Neuronal stem cell (in vitro differentiated cells): ENCODE measurements around the gene TRABD2A.

Source experiments
- DNase-seq: peaks from one replicate; pipeline ENCODE4 v3.0.0-alpha.2; 2013; ENCODE audit warnings: low spot score
- H2AFZ ChIP-seq: one replicate; pipeline ENCODE4 v1.6.1; 2013; ENCODE audit warnings: mild to moderate bottlenecking, low read length, inconsistent platforms
- H2AK5ac ChIP-seq: 2 replicates; pipeline ENCODE4 v1.6.1; 2013; ENCODE audit warnings: low read depth, mild to moderate bottlenecking, inconsistent platforms, low read length, moderate library complexity, mixed read lengths
- H2BK120ac ChIP-seq: 2 replicates; pipeline ENCODE4 v1.6.1; 2013; ENCODE audit warnings: low read depth, mild to moderate bottlenecking, inconsistent platforms, low read length, moderate library complexity, mixed read lengths
- H2BK12ac ChIP-seq: one replicate; pipeline ENCODE4 v1.6.1; 2013; ENCODE audit warnings: low read length, inconsistent platforms
- H2BK15ac ChIP-seq: 2 replicates; pipeline ENCODE4 v1.6.1; 2013; ENCODE audit warnings: mild to moderate bottlenecking, low read length, inconsistent platforms, mixed read lengths
- H2BK5ac ChIP-seq: one replicate; pipeline ENCODE4 v1.6.1; 2013; ENCODE audit warnings: inconsistent platforms, mild to moderate bottlenecking, low read length, moderate library complexity
- H3K14ac ChIP-seq: one replicate; pipeline ENCODE4 v1.6.1; 2013; ENCODE audit warnings: low read length, inconsistent platforms
- H3K18ac ChIP-seq: 2 replicates; pipeline ENCODE4 v1.6.1; 2013; ENCODE audit warnings: low read length, inconsistent platforms
- H3K23ac ChIP-seq: 2 replicates; pipeline ENCODE4 v1.6.1; 2013; ENCODE audit warnings: low read depth, mild to moderate bottlenecking, mixed read lengths, low read length, inconsistent platforms; ENCODE audit not compliant: poor library complexity
- H3K27ac ChIP-seq: replicated peaks from 3 replicates; pipeline ENCODE4 v1.5.1; 2013; ENCODE audit warnings: low read length, inconsistent platforms
- H3K27me3 ChIP-seq, 3 experiments: 2 replicates each; pipeline ENCODE4 v1.6.1; 2013; ENCODE audit warnings: low read length in 3 of 3, mild to moderate bottlenecking in 2 of 3, inconsistent platforms in 1 of 3, low read depth in 1 of 3, mixed read lengths in 1 of 3, moderate library complexity in 1 of 3; ENCODE audit not compliant: control insufficient read depth in 3 of 3, insufficient read depth in 3 of 3
- H3K36me3 ChIP-seq, 2 donors: replicated peaks in 1 of 2; 2 replicates each; pipeline ENCODE4 v1.6.1; 2013; ENCODE audit warnings: low read length in 2 of 2; ENCODE audit not compliant: control insufficient read depth in 2 of 2, insufficient read depth in 2 of 2
- H3K4ac ChIP-seq: 2 replicates; pipeline ENCODE4 v1.6.1; 2013; ENCODE audit warnings: inconsistent platforms, mild to moderate bottlenecking, low read length, moderate library complexity
- H3K4me1 ChIP-seq, 2 donors: 1 replicate in 1 of 2; 2 replicates in 1 of 2; pipeline ENCODE4 v1.6.1; 2013; ENCODE audit warnings: low read length in 2 of 2, low read depth in 1 of 2; ENCODE audit not compliant: control insufficient read depth in 2 of 2, insufficient read depth in 1 of 2
- H3K4me2 ChIP-seq: one replicate; pipeline ENCODE4 v1.6.1; 2013; ENCODE audit warnings: mild to moderate bottlenecking, low read length, inconsistent platforms; ENCODE audit not compliant: insufficient read depth, poor library complexity, severe bottlenecking
- H3K4me3 ChIP-seq, 2 donors: 2 replicates each; pipeline ENCODE4 v1.5.1; 2013; ENCODE audit warnings: low read length in 2 of 2, mild to moderate bottlenecking in 2 of 2, inconsistent platforms in 1 of 2, moderate library complexity in 1 of 2
- H3K79me1 ChIP-seq: one replicate; pipeline ENCODE4 v1.6.1; 2013; ENCODE audit warnings: low read depth, mild to moderate bottlenecking, inconsistent platforms, low read length, moderate library complexity
- H3K9ac ChIP-seq: one replicate; pipeline ENCODE4 v1.6.1; 2013; ENCODE audit warnings: mild to moderate bottlenecking, low read depth, low read length, inconsistent platforms; ENCODE audit not compliant: poor library complexity
- H3K9me3 ChIP-seq, 2 donors: replicated peaks in 1 of 2; 2 replicates each; pipeline versions ENCODE3 to v1.6.1; 2013; ENCODE audit warnings: low read length in 2 of 2, mild to moderate bottlenecking in 2 of 2, inconsistent platforms in 1 of 2, low read depth in 1 of 2, mixed read lengths in 1 of 2, moderate library complexity in 1 of 2; ENCODE audit not compliant: control insufficient read depth in 2 of 2, insufficient read depth in 1 of 2
- H4K8ac ChIP-seq: one replicate; pipeline ENCODE4 v1.6.1; 2013; ENCODE audit warnings: low read depth, mild to moderate bottlenecking, inconsistent platforms, low read length, moderate library complexity
- H4K91ac ChIP-seq: one replicate; pipeline ENCODE4 v1.6.1; 2013; ENCODE audit warnings: low read length, low read depth, mild to moderate bottlenecking, inconsistent platforms; ENCODE audit not compliant: poor library complexity
- WGBS, 2 donors: extraction: QIAGEN DNeasy Blood & Tissue Kit; methylation state at CpG; one replicate each; pipeline ENCODE4 v1.1.7; 2013; ENCODE audit warnings: missing lambda C conversion rate in 2 of 2, mixed read lengths in 1 of 2; ENCODE audit not compliant: insufficient read length in 2 of 2, insufficient replicate concordance in 1 of 2; ENCODE audit errors: extremely low coverage in 2 of 2; 5-methylcytosine and 5-hydroxymethylcytosine counted together

The TRABD2A gene

GRCh38 chr2:84782717-84783442 is 98.0 kb downstream of the TRABD2A start:
- Histone ChIP-seq H3K27ac (no peak overlapping the region), H3K36me3 (no peaks in the 10 kb centered on the region), H2BK15ac (no peak overlapping the region), H3K27me3 (no peaks in the 10 kb centered on the region), H2BK120ac (no peak overlapping the region), H2AFZ (no peak overlapping the region), H3K4me1 (no peaks in the 10 kb centered on the region), H3K14ac (no peak overlapping the region), H3K4me2 (no peak overlapping the region), H3K4me3 (no peak overlapping the region), H3K18ac (no peak overlapping the region), H3K9me3 (no peaks in the 10 kb centered on the region), H2BK12ac (no peak overlapping the region), H2AK5ac (no peak overlapping the region), H2BK5ac (no peak overlapping the region), H3K79me1 (no peaks in the 10 kb centered on the region), H3K23ac (no peak overlapping the region), H3K9ac (no peak overlapping the region), H3K4ac (no peak overlapping the region), H4K91ac (no peak overlapping the region), H4K8ac (no peak overlapping the region)
- no CpG with 5 or more reads among the region's 1 CpG for WGBS, 2 donors
- DNase-seq: no peak

DNA sequence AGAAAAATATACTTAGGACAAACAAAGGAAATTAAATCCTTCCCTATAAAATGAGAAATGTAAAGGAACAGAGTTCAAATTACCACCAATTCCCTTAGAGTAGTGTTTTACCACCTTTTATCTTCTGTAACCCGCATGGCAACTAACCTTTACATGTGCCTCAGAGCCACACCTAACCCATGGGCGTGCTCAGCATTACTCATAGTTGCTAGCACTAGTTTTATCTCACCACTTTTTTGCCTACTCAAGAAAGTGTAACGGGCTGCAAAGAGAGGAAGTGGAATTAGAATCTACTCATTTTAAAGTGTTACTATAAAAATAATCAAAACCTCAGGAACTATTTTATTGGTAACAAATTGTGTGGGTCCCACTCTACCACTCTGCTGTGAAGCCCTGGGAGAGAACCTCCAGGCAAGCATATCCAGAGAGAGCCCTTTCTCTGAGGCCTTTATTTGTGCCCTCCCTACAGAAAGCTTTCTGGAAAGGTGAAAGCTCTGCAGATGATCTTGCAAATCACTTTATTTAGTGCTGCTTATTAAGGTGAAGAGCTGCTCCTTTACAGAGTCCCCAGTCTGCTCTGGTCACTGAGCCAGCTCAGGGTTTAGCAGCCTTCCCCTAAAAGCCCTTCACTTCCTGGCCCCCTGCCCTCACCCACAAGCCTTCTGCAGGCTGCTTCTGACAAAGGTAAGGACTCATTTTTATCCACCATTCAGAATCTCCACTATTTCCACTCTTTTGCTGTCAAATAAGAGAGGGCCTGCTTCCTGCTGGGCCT is 98.8 kb downstream of the TRABD2A start:
- no peak overlapping the region for H3K23ac ChIP-seq
- no peaks in the 10 kb centered on the region for H3K9me3 ChIP-seq
- no CpG with 5 or more reads among the region's 3 CpGs for WGBS, 2 donors
- no peak overlapping the region for H2BK5ac ChIP-seq
- H3K36me3 ChIP-seq: no peaks in the 10 kb centered on the region
- no peaks in the 10 kb centered on the region for H3K4me1 ChIP-seq
- no peaks in the 10 kb centered on the region for H3K79me1 ChIP-seq
- H2BK15ac ChIP-seq: no peak overlapping the region
- no peak overlapping the region for H3K9ac ChIP-seq
- no peak overlapping the region for H2AFZ ChIP-seq
- H3K18ac ChIP-seq: no peak overlapping the region
- H3K4me2 ChIP-seq: no peak overlapping the region
- no peak overlapping the region for H2BK12ac ChIP-seq
- H3K14ac ChIP-seq: no peak overlapping the region
- H4K8ac ChIP-seq: no peak overlapping the region
- DNase-seq: no peak
- no peak overlapping the region for H4K91ac ChIP-seq
- no peaks in the 10 kb centered on the region for H3K27me3 ChIP-seq
- no peak overlapping the region for H3K4me3 ChIP-seq
- H3K4ac ChIP-seq: no peak overlapping the region
- no peak overlapping the region for H2AK5ac ChIP-seq
- H3K27ac ChIP-seq: no peak overlapping the region
- no peak overlapping the region for H2BK120ac ChIP-seq

DNA sequence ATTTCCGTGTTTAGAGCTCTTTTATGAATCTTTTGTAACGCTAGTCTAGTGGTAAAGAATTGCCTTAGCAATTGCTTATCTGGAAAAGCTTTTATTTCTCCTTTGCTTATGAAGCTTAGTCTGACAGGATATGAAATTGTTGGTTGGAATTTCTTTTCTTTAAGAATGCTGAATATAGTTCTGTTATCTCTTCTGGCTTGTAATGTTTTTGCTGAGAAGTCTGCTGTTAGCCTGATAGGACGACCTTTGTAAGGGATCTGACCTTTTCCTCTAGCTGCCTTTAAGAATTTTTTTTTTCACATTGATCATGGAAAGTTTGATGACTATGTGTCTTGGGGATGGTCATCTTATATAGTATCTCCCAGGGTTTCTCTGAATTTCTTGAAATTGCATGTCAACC is 101.1 kb downstream of the TRABD2A start:
- no peak for DNase-seq
- H2BK12ac ChIP-seq: no peak overlapping the region
- no peaks in the 10 kb centered on the region for H3K9me3 ChIP-seq
- no peak overlapping the region for H3K27ac ChIP-seq
- H3K4ac ChIP-seq: no peak overlapping the region
- H2BK120ac ChIP-seq: no peak overlapping the region
- no peak overlapping the region for H4K8ac ChIP-seq
- no CpG with 5 or more reads among the region's 3 CpGs for WGBS, 2 donors
- H3K4me1 ChIP-seq: no peaks in the 10 kb centered on the region
- no peak overlapping the region for H3K4me3 ChIP-seq
- no peaks in the 10 kb centered on the region for H3K36me3 ChIP-seq
- H3K27me3 ChIP-seq: no peaks in the 10 kb centered on the region
- no peak overlapping the region for H3K4me2 ChIP-seq
- H3K18ac ChIP-seq: no peak overlapping the region
- no peaks in the 10 kb centered on the region for H3K79me1 ChIP-seq
- no peak overlapping the region for H2BK5ac ChIP-seq
- H4K91ac ChIP-seq: no peak overlapping the region
- no peak overlapping the region for H2AK5ac ChIP-seq
- H2BK15ac ChIP-seq: no peak overlapping the region
- no peak overlapping the region for H2AFZ ChIP-seq
- no peak overlapping the region for H3K23ac ChIP-seq
- H3K14ac ChIP-seq: no peak overlapping the region
- H3K9ac ChIP-seq: no peak overlapping the region

- Histone ChIP-seq H2AFZ (no peak overlapping the region), H2BK120ac (no peak overlapping the region), H3K23ac (no peak overlapping the region), H3K27ac (no peak overlapping the region), H2AK5ac (no peak overlapping the region), H3K79me1 (no peaks in the 10 kb centered on the region), H3K4me1 (no peaks in the 10 kb centered on the region), H3K9ac (no peak overlapping the region), H3K36me3 (no peaks in the 10 kb centered on the region), H3K27me3 (no peaks in the 10 kb centered on the region), H3K9me3 (no peaks in the 10 kb centered on the region), H4K8ac (no peak overlapping the region), H2BK15ac (no peak overlapping the region), H3K4me2 (no peak overlapping the region), H3K18ac (no peak overlapping the region), H2BK12ac (no peak overlapping the region), H4K91ac (no peak overlapping the region), H3K4me3 (no peak overlapping the region), H3K4ac (no peak overlapping the region), H2BK5ac (no peak overlapping the region), H3K14ac (no peak overlapping the region)
- DNase-seq: no peak
- no CpG with 5 or more reads among the region's 1 CpG for WGBS, 2 donors
Observed at GRCh38 chr2:84778911-84779690, 101.8 kb downstream of the TRABD2A start.
